Fibroblast of villous mesenchyme (primary cell): ENCODE measurements around the gene PTGER2. TPM values are rescaled to one million over a fixed set of nuclear protein-coding genes. Genes with fewer than 3 reads are reported as not detected.
A peak's percentile ranks its signal among the peaks of the same experiment; 100 is the strongest.

Source experiments
- DNase-seq: peaks from one replicate; pipeline ENCODE4 v3.0.0-alpha.2; 2010; ENCODE audit warnings: low read depth
- H3K4me3 ChIP-seq: 2 replicates; pipeline ENCODE4 v1.5.1; 2011; ENCODE audit warnings: low read depth, mild to moderate bottlenecking, low read length
- CTCF ChIP-seq: IDR thresholded peaks from 2 replicates; pipeline ENCODE4 v1.5.1; 2012; ENCODE audit warnings: low read depth, mild to moderate bottlenecking, low read length; ENCODE audit not compliant: insufficient read depth
- total RNA-seq: library from RNA; depleted of rRNA; stranded (reverse); fragments of >200 nt; gene quantifications from 2 replicates; pipeline ENCODE4 v1.2.3, GENCODE V29; 2012

The PTGER2 gene
- total RNA-seq, 1 donor: 1.3 TPM

- H3K4me3 ChIP-seq: no peak overlapping the region
- no peak for TF ChIP-seq CTCF
- DNase-seq: no peak
These were observed 19.9 kb downstream of the PTGER2 start for GRCh38 chr14:52333823-52334657.

GRCh38 chr14:52336241-52336640 is 22.1 kb downstream of the PTGER2 start:
- H3K4me3 ChIP-seq: no peak overlapping the region
- DNase-seq: no peak
- TF ChIP-seq CTCF: no peak

- no peak for TF ChIP-seq CTCF
- H3K4me3 ChIP-seq: no peak overlapping the region
- DNase-seq: peak; percentile 65
These were observed 24.1 kb downstream of the PTGER2 start for GRCh38 chr14:52338051-52338681.

GRCh38 chr14:52339262-52339661 is 25.1 kb downstream of the PTGER2 start:
- no peak for TF ChIP-seq CTCF
- no peak overlapping the region for H3K4me3 ChIP-seq

GRCh38 chr14:52342849-52343596 is 28.9 kb downstream of the PTGER2 start:
- DNase-seq: no peak
- no peak overlapping the region for H3K4me3 ChIP-seq
- TF ChIP-seq CTCF: no peak

More at GRCh38 chr14:52339262-52339661, 25.1 kb downstream of the PTGER2 start:
- no peak for DNase-seq

GRCh38 chr14:52346778-52347177 is 32.7 kb downstream of the PTGER2 start:
- DNase-seq: no peak
- H3K4me3 ChIP-seq: no peak overlapping the region
- TF ChIP-seq CTCF: no peak
